Ascending aorta (tissue), 2 donors: ENCODE measurements around the gene MAN2B2. TPM values are rescaled to one million over a fixed set of nuclear protein-coding genes. Genes with fewer than 3 reads are reported as not detected.

ENCODE experiments used
- DNase-seq, 2 donors: peaks; one replicate each; pipeline ENCODE4 v3.0.0-alpha.2; 2019; ENCODE audit warnings: low spot score in 2 of 2
- H3K27ac ChIP-seq, 2 donors: fragments of 200-600 bp; sonication (generic); one replicate each; pipeline ENCODE4 v1.5.1; 2016 to 2017; ENCODE audit warnings: mild to moderate bottlenecking in 1 of 2
- H3K27me3 ChIP-seq: fragments of 200-600 bp; sonication (generic); one replicate; pipeline ENCODE4 v1.5.1; 2017
- H3K36me3 ChIP-seq, 2 donors: fragments of 200-600 bp; sonication (generic); one replicate each; pipeline ENCODE4 v1.5.1; 2016
- H3K4me1 ChIP-seq, 2 donors: fragments of 200-600 bp; sonication (generic); one replicate each; pipeline ENCODE4 v1.5.1; 2016 to 2017; ENCODE audit warnings: mild to moderate bottlenecking in 1 of 2
- H3K4me3 ChIP-seq, 2 donors: fragments of 200-600 bp; sonication (generic); one replicate each; pipeline ENCODE4 v1.5.1; 2016 to 2017; ENCODE audit warnings: mild to moderate bottlenecking in 1 of 2
- H3K9me3 ChIP-seq, 2 donors: fragments of 200-600 bp; sonication (generic); one replicate each; pipeline ENCODE4 v1.5.1; 2016
- intact Hi-C: fragments of 100-400 bp; cut with DNase I; formaldehyde crosslinking; loops from one replicate; pipeline ENCODE4 v1.15.1; 2023
- total RNA-seq: library from RNA; depleted of rRNA; stranded (reverse); fragments of >200 nt; gene quantifications from one replicate; pipeline ENCODE4 v1.1.0, GENCODE V29; 2016
- TF ChIP-seq, protein P1 (sequence below), 3 experiments: fragments of 200-600 bp in 2 of 3; fragments of 450-650 bp in 1 of 3; sonication (generic) in 2 of 3; IDR thresholded peaks; one replicate each; pipeline ENCODE4 v1.5.1; 2016 to 2019; ENCODE audit warnings: antibody characterized with exemption in 3 of 3, mild to moderate bottlenecking in 1 of 3, moderate library complexity in 1 of 3

Gene MAN2B2
- total RNA-seq, 1 donor from 2014 or later: 47.8 TPM

DNA sequence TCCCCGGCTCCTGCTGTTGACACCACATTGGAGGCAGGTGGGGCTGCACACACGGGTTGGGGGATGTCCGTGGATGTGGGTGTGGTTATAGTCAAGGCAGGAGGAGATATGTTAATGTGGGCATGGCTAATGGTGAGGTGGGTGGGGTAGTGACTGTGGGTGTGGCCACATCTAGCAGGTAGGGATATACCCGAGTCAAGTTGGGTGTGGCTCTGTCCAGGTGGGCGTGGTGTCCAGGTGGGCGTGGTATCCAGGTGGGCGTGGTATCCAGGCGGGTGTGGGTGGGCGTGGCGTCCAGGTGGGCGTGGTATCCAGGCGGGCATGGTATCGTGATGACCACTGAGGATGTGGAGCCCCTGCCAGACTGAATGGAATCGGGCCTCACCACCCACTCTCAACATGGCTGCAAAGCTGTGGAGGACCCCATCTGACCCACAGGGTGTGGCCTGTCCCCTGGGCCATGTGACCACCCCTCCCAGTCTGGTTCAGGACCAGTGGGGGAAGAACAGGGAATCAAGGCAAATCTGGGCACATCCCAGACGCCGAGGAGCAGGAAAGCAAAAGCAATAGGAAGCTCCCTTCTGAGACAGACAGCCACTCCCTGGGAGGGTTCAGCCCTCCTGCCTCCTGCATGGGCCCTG, 21.0 kb downstream of the MAN2B2 start:
- H3K9me3 ChIP-seq: no peaks in the 10 kb centered on the region
- no peaks in the 10 kb centered on the region for H3K4me1 ChIP-seq
- no peaks in the 10 kb centered on the region for H3K27me3 ChIP-seq
- H3K4me3 ChIP-seq: no peak overlapping the region
- no peak overlapping the region for H3K27ac ChIP-seq
- H3K36me3 ChIP-seq: peaks cover 31 to 81% of the 10 kb centered on the region in 2 donors
- DNase-seq: no peak
- TF ChIP-seq, protein P1, sequence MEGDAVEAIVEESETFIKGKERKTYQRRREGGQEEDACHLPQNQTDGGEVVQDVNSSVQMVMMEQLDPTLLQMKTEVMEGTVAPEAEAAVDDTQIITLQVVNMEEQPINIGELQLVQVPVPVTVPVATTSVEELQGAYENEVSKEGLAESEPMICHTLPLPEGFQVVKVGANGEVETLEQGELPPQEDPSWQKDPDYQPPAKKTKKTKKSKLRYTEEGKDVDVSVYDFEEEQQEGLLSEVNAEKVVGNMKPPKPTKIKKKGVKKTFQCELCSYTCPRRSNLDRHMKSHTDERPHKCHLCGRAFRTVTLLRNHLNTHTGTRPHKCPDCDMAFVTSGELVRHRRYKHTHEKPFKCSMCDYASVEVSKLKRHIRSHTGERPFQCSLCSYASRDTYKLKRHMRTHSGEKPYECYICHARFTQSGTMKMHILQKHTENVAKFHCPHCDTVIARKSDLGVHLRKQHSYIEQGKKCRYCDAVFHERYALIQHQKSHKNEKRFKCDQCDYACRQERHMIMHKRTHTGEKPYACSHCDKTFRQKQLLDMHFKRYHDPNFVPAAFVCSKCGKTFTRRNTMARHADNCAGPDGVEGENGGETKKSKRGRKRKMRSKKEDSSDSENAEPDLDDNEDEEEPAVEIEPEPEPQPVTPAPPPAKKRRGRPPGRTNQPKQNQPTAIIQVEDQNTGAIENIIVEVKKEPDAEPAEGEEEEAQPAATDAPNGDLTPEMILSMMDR (IDR thresholded peaks at IDR 0.05): no peak
- intact Hi-C loops: no loop called here

DNA sequence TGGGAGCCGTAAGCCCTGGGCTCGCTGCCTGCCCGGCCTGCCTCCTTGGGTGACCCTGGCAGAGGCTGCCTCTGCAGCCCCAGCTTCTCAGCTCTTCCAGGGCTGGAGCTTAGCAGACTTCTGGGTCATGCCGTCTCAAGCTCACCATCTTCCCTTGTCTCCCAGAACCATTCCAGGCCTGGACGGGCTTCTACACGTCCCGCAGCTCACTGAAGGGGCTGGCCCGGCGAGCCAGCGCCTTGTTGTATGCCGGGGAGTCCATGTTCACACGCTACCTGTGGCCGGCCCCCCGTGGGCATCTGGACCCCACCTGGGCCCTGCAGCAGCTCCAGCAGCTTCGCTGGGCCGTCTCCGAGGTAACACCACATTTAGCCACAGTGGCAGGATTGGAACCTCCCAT, 22.0 kb downstream of the MAN2B2 start:
- Histone ChIP-seq H3K4me3 (no peak overlapping the region), H3K27me3 (no peaks in the 10 kb centered on the region), H3K9me3 (no peaks in the 10 kb centered on the region), H3K36me3 (peaks cover 37 to 81% of the 10 kb centered on the region in 2 donors), H3K27ac (no peak overlapping the region), H3K4me1 (no peaks in the 10 kb centered on the region)
- TF ChIP-seq, protein P1 (IDR thresholded peaks at IDR 0.05): no peak
- intact Hi-C loops: no loop called here
- DNase-seq: no peak

DNA sequence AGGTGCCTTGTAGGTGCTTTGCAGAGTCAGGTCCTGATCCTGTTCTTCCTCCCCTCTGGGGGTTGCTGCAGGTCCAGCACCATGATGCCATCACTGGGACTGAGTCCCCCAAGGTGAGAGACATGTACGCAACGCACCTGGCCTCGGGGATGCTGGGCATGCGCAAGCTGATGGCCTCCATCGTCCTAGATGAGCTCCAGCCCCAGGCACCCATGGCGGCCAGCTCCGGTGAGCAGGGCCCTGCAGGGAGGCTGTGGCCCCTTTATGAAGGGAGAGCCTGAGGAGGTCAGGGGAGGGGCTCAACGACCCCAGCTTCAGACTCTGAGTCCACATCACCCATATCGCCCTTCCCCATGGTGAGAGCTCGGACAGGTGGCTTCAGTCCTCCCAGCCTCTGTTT, 23.1 kb downstream of the MAN2B2 start:
- Histone ChIP-seq H3K4me1 (no peaks in the 10 kb centered on the region), H3K27ac (no peak overlapping the region), H3K9me3 (no peaks in the 10 kb centered on the region), H3K4me3 (no peak overlapping the region), H3K36me3 (peaks cover 47 to 82% of the 10 kb centered on the region in 2 donors), H3K27me3 (no peaks in the 10 kb centered on the region)
- no peak for DNase-seq
- intact Hi-C loops: no loop called here
- TF ChIP-seq, protein P1 (IDR thresholded peaks at IDR 0.05): no peak

DNA sequence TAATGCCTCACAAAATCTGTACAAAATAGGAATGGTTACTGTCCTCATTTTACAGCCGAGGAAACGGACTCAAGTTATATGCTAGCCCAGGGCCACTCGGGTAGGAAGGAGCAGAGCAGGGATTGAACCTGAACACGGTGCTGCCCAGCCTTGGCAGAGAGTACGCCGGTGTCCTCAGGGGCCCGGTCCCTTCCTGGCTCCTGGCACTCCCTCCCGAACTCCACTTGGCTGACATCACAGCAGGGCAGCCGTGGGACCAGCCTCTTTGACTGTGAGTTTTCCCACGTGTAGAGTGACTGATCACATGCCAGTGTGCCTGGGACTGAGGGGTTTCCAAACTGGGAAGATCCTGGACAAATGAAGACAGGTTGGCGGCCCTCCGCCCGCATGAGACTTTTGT, 23.7 kb downstream of the MAN2B2 start:
- Histone ChIP-seq H3K36me3 (peaks cover 47 to 82% of the 10 kb centered on the region in 2 donors), H3K27me3 (no peaks in the 10 kb centered on the region)
- intact Hi-C loops: no loop called here

DNA sequence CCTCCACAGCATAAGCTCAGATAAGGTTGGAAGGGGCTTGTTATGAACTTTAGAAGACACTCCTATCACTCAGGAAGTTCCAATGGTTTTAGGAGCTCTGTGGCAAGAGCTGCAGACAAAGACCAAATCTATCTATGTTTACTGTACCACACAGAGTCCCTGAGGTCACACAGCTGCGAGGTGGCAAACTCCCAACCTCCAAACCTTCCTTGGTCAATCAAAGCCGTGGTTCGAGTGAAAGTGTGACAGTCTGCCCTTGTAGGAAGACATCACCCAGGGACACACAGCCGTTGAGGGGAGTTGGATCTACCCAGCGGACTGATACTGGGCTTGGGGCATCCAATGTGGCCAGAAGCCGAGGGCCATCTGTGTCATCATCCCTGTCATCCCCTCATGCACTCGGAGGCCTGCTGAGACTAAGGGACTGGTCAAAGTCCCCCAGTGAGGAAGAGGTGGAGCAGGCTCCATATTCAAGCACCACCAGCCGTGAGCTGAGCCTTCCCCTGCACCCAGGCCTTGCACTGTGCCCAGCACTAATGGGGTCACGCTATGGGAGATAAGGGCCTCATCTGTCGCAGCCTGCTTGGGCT, 26.8 kb downstream of the MAN2B2 start:
- TF ChIP-seq, protein P1 (IDR thresholded peaks at IDR 0.05): no peak
- intact Hi-C loops: no loop called here
- Histone ChIP-seq H3K36me3 (peaks cover 60 to 93% of the 10 kb centered on the region in 2 donors), H3K27me3 (no peaks in the 10 kb centered on the region), H3K4me1 (no peaks in the 10 kb centered on the region), H3K4me3 (no peak overlapping the region), H3K27ac (no peak overlapping the region), H3K9me3 (peaks cover 0 to 7% of the 10 kb centered on the region in 2 donors)
- DNase-seq: no peak

More for the DNA sequence above, 23.7 kb downstream of the MAN2B2 start:
- no peaks in the 10 kb centered on the region for H3K4me1 ChIP-seq
- H3K4me3 ChIP-seq: no peak overlapping the region
- TF ChIP-seq, protein P1 (IDR thresholded peaks at IDR 0.05): no peak
- no peaks in the 10 kb centered on the region for H3K9me3 ChIP-seq
- DNase-seq: no peak
- H3K27ac ChIP-seq: no peak overlapping the region
